ENCODE results near the gene MRGPRF.

Gene MRGPRF

GRCh38 chr11:69049490-69049867 lies 36.4 kb upstream of the MRGPRF start:
- no peak for DNase-seq

- DNase-seq = peak; percentile 85
Observed at GRCh38 chr11:69048694-69049489, 35.8 kb upstream of the MRGPRF start, which contains the start of gene TPCN2. TPCN2 (plus strand) TSS chr11:69048932; CDS start chr11:69048998, 66 bp downstream.

- no peak for DNase-seq
Observed at GRCh38 chr11:69048031-69048693, 35.1 kb upstream of the MRGPRF start.

- DNase-seq = no peak
Observed at GRCh38 chr11:69044111-69045013, 31.3 kb upstream of the MRGPRF start.

GRCh38 chr11:69041516-69041915 lies 28.5 kb upstream of the MRGPRF start:
- DNase-seq = no peak

GRCh38 chr11:69040581-69041260 lies 27.7 kb upstream of the MRGPRF start:
- peak; percentile 63 for DNase-seq

GRCh38 chr11:69040051-69040450 lies 27.0 kb upstream of the MRGPRF start:
- no peak for DNase-seq

- no peak for DNase-seq
Observed at GRCh38 chr11:69039501-69039900, 26.5 kb upstream of the MRGPRF start.

GRCh38 chr11:69037544-69037943 lies 24.5 kb upstream of the MRGPRF start:
- no peak for DNase-seq

GRCh38 chr11:69037074-69037473 lies 24.0 kb upstream of the MRGPRF start:
- DNase-seq = no peak

- no peak for DNase-seq
Observed at GRCh38 chr11:69035946-69036340, 22.9 kb upstream of the MRGPRF start.

GRCh38 chr11:69035150-69035945 lies 22.3 kb upstream of the MRGPRF start:
- no peak for DNase-seq

GRCh38 chr11:69034123-69034867 lies 21.2 kb upstream of the MRGPRF start:
- peak; percentile 26 for DNase-seq

GRCh38 chr11:69033431-69033830 lies 20.4 kb upstream of the MRGPRF start:
- DNase-seq = no peak

GRCh38 chr11:69032833-69033232 lies 19.8 kb upstream of the MRGPRF start:
- no peak for DNase-seq

GRCh38 chr11:69030301-69030700 lies 17.3 kb upstream of the MRGPRF start:
- no peak for DNase-seq

- no peak for DNase-seq
Observed at GRCh38 chr11:69027704-69028372, 14.8 kb upstream of the MRGPRF start.

GRCh38 chr11:69024509-69024908 lies 11.5 kb upstream of the MRGPRF start:
- DNase-seq = no peak

GRCh38 chr11:69022260-69022659 lies 9.2 kb upstream of the MRGPRF start:
- DNase-seq = no peak

- DNase-seq = no peak
Observed at GRCh38 chr11:69018924-69019323, 5.9 kb upstream of the MRGPRF start.

- no peak for DNase-seq
Observed at GRCh38 chr11:69017951-69018350, 4.9 kb upstream of the MRGPRF start.
